Left renal pelvis (tissue), 4 donors: Measurements from ENCODE around the gene PCDHGB1. TPM values are rescaled to one million over a fixed set of nuclear protein-coding genes. Genes with fewer than 3 reads are reported as not detected.

ENCODE experiments used
- polyA plus RNA-seq, 4 donors: library from polyadenylated mRNA; unstranded; fragments of 120-200 nt; gene quantifications; one replicate each; pipeline ENCODE4 v1.2.1, GENCODE V29; 2013; ENCODE audit not compliant: insufficient read length in 4 of 4

The PCDHGB1 gene
- polyA plus RNA-seq, 4 donors: 1.7 to 2.1 (median 1.9) TPM

Other genes with a start within 250 kb of the PCDHGB1 start
- 1 to 10 TPM; 3.0 to 4.9 (median 3.5) TPM for gene PCDHB3, start 249.6 kb upstream of the PCDHGB1 start, polyA plus RNA-seq
- 1 to 10 TPM; 1.3 to 5.8 (median 2.2) TPM for gene PCDHB4, start 228.3 kb upstream of the PCDHGB1 start, polyA plus RNA-seq
- gene PCDHB5, start 214.9 kb upstream of the PCDHGB1 start, polyA plus RNA-seq: 10 to 100 TPM in 1 of 4 donors, 1 to 10 TPM in 3; 5.6 to 10.5 (median 8.0) TPM
- 1 to 10 TPM; 2.5 to 4.5 (median 3.4) TPM for gene PCDHB6, start 200.0 kb upstream of the PCDHGB1 start, polyA plus RNA-seq
- 1 to 10 TPM; 4.0 to 7.9 (median 5.6) TPM for gene PCDHB7, start 177.5 kb upstream of the PCDHGB1 start, polyA plus RNA-seq
- 1 to 10 TPM; 1.2 to 3.5 (median 2.7) TPM for gene PCDHB8, start 172.3 kb upstream of the PCDHGB1 start, polyA plus RNA-seq
- gene PCDHB16, start 167.7 kb upstream of the PCDHGB1 start, polyA plus RNA-seq: 1 to 10 TPM; 4.9 to 8.4 (median 5.7) TPM
- gene PCDHB9, start 162.9 kb upstream of the PCDHGB1 start, polyA plus RNA-seq: 1 to 10 TPM; 3.7 to 5.1 (median 4.5) TPM
- gene PCDHB10, start 157.7 kb upstream of the PCDHGB1 start, polyA plus RNA-seq: 10 to 100 TPM in 2 of 4 donors, 1 to 10 TPM in 2; 5.4 to 11.3 (median 8.3) TPM
- gene PCDHB11, start 150.5 kb upstream of the PCDHGB1 start, polyA plus RNA-seq: 1 to 10 TPM; 4.9 to 7.0 (median 6.5) TPM
- 1 to 10 TPM; 4.9 to 8.6 (median 5.5) TPM for gene PCDHB12, start 141.4 kb upstream of the PCDHGB1 start, polyA plus RNA-seq
- 1 to 10 TPM; 5.5 to 8.1 (median 5.9) TPM for gene PCDHB13, start 136.2 kb upstream of the PCDHGB1 start, polyA plus RNA-seq
- gene PCDHB14, start 126.8 kb upstream of the PCDHGB1 start, polyA plus RNA-seq: 10 to 100 TPM in 3 of 4 donors, 1 to 10 TPM in 1; 9.9 to 13.5 (median 10.6) TPM
- gene PCDHB15, start 104.7 kb upstream of the PCDHGB1 start, polyA plus RNA-seq: 10 to 100 TPM; 14.7 to 17.6 (median 16.6) TPM
- under 1 TPM in 1 of 4 donors, not detected in 3; 0.17 TPM for gene SLC25A2, start 46.0 kb upstream of the PCDHGB1 start, polyA plus RNA-seq
- 100 to 1,000 TPM; 142 to 184 (median 157) TPM for gene TAF7, start 29.3 kb upstream of the PCDHGB1 start, polyA plus RNA-seq
- 1 to 10 TPM in 1 of 4 donors, under 1 TPM in 3; 0.47 to 1.1 (median 0.84) TPM for gene PCDHGA1, start 19.6 kb upstream of the PCDHGB1 start, polyA plus RNA-seq
- 10 to 100 TPM in 1 of 4 donors, 1 to 10 TPM in 3; 5.0 to 12.8 (median 7.0) TPM for gene PCDHGA2, start 11.3 kb upstream of the PCDHGB1 start, polyA plus RNA-seq
- gene PCDHGA3, start 6.3 kb upstream of the PCDHGB1 start, polyA plus RNA-seq: 1 to 10 TPM; 2.3 to 6.2 (median 3.8) TPM
- gene PCDHGA4, start 4.9 kb downstream of the PCDHGB1 start, polyA plus RNA-seq: 1 to 10 TPM; 2.3 to 4.6 (median 2.4) TPM
- gene PCDHGB2, start 9.9 kb downstream of the PCDHGB1 start, polyA plus RNA-seq: 1 to 10 TPM; 3.5 to 5.2 (median 3.8) TPM
- gene PCDHGA5, start 14.1 kb downstream of the PCDHGB1 start, polyA plus RNA-seq: 1 to 10 TPM; 2.2 to 6.1 (median 2.6) TPM
- 1 to 10 TPM; 1.5 to 2.8 (median 2.3) TPM for gene PCDHGB3, start 20.1 kb downstream of the PCDHGB1 start, polyA plus RNA-seq
- gene PCDHGA6, start 23.8 kb downstream of the PCDHGB1 start, polyA plus RNA-seq: 10 to 100 TPM in 1 of 4 donors, 1 to 10 TPM in 3; 4.9 to 11.1 (median 7.1) TPM
- gene PCDHGA7, start 32.6 kb downstream of the PCDHGB1 start, polyA plus RNA-seq: 1 to 10 TPM; 1.8 to 2.5 (median 2.1) TPM
- 1 to 10 TPM; 5.0 to 7.4 (median 5.5) TPM for gene PCDHGB4, start 37.6 kb downstream of the PCDHGB1 start, polyA plus RNA-seq
- gene PCDHGA8, start 42.5 kb downstream of the PCDHGB1 start, polyA plus RNA-seq: under 1 TPM; 0.40 to 0.56 (median 0.44) TPM
- gene PCDHGB5, start 47.8 kb downstream of the PCDHGB1 start, polyA plus RNA-seq: 10 to 100 TPM in 1 of 4 donors, 1 to 10 TPM in 3; 9.6 to 10.3 (median 9.8) TPM
- gene PCDHGA9, start 52.7 kb downstream of the PCDHGB1 start, polyA plus RNA-seq: 10 to 100 TPM in 1 of 4 donors, 1 to 10 TPM in 3; 4.9 to 10.1 (median 6.6) TPM
- 10 to 100 TPM in 1 of 4 donors, 1 to 10 TPM in 3; 6.2 to 12.1 (median 8.4) TPM for gene PCDHGB6, start 57.9 kb downstream of the PCDHGB1 start, polyA plus RNA-seq
- gene PCDHGA10, start 62.9 kb downstream of the PCDHGB1 start, polyA plus RNA-seq: 1 to 10 TPM; 3.1 to 4.7 (median 3.5) TPM
- gene PCDHGB7, start 67.6 kb downstream of the PCDHGB1 start, polyA plus RNA-seq: 10 to 100 TPM; 13.7 to 16.9 (median 16.3) TPM
- gene PCDHGA11, start 71.0 kb downstream of the PCDHGB1 start, polyA plus RNA-seq: 1 to 10 TPM; 4.3 to 5.2 (median 4.6) TPM
- gene PCDHGA12, start 80.4 kb downstream of the PCDHGB1 start, polyA plus RNA-seq: 1 to 10 TPM; 1.4 to 2.1 (median 1.7) TPM
- gene PCDHGC3, start 125.9 kb downstream of the PCDHGB1 start, polyA plus RNA-seq: 100 to 1,000 TPM in 3 of 4 donors, 10 to 100 TPM in 1; 98.1 to 164 (median 115) TPM
- 1 to 10 TPM; 2.7 to 3.1 (median 2.9) TPM for gene PCDHGC4, start 134.9 kb downstream of the PCDHGB1 start, polyA plus RNA-seq
- 1 to 10 TPM in 1 of 4 donors, under 1 TPM in 3; 0.24 to 1.0 (median 0.38) TPM for gene PCDHGC5, start 139.0 kb downstream of the PCDHGB1 start, polyA plus RNA-seq